ENCODE results near the gene RING1.

Gene RING1

GRCh38 chr6:33208091-33208967 is at the start of gene RING1:
Gene RING1, plus strand, starts transcription at chr6:33208500. Its CDS starts 323 bp downstream, at chr6:33208823.
- DNase-seq, result peak; percentile 94

GRCh38 chr6:33160096-33160495 is 48.2 kb upstream of the RING1 start:
- no peak for DNase-seq

GRCh38 chr6:33160728-33161344 is 47.5 kb upstream of the RING1 start:
- DNase-seq, result no peak

DNA sequence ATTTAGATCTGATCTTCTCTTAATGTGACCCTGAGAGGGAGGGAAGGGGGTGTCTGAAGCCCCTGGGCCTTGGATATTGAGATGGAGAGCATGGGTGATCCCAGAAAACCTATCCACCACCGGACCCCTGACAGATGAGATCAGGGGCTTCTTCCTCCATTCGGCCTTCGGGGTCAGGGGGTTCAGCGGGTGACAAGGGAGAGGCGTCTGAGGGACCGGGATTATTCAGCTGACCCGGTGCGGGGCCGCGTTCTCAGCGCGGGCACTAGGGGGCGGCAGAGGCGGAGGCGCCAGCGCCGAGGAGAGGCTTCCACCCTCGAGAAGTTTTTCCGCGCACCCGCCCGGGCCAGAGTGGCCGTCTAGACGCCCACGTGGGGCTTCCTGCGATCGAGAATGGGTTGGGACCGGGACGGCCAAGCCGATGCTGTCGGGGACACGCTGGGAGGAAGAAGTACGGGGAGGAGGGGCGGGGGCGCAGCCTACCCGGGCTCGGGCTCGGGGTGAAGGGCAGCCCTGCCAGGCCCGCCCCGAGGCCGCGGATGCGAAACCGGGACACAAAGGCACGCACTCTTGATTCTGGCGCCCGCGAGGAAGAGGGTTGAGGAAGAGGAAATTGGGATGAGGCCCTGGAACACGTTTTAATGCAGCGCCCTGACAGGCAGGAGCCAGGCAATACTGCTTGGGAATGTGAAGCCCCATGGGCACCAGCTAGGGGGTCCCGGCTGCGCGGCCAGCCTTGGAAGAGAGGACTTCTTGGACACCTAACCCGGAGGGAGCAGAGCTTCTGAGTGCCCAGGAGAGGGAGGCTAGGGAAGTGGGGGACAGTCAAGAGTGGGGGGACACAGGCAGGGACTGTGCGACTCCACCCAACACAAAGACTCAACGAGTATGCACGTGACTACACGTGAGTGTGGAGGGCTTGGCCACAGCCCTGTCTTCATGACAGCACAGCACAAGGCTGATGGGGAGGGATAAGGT is 46.7 kb upstream of the RING1 start:
- peak; percentile 95 for DNase-seq

GRCh38 chr6:33163540-33163939 is 44.8 kb upstream of the RING1 start:
- no peak for DNase-seq

GRCh38 chr6:33164176-33164575 is 44.1 kb upstream of the RING1 start:
- no peak for DNase-seq

GRCh38 chr6:33164665-33165373 is 43.5 kb upstream of the RING1 start:
- no peak for DNase-seq

- DNase-seq, result no peak
These were observed 42.6 kb upstream of the RING1 start for GRCh38 chr6:33165581-33166258.

DNA sequence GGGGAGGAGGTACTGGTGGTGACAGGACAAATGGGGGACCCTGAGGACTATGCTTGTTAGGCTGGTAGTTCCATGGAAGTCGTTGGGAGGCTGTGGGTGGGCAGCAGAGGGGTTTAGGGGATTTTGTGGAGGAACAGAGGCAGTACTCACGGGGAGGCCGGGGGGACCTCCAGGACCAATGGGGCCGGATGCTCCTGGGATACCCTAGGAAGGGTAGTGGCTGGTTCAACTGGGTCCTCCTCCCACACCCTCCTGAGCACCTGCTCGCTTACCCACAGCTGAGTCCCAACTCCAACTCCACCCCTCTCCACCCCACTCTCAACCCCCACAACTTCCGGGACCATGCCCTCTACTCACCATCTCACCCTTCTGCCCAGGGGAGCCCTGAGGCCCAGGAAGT is 41.9 kb upstream of the RING1 start:
- no peak for DNase-seq

GRCh38 chr6:33166811-33167210 is 41.5 kb upstream of the RING1 start:
- DNase-seq, result no peak

GRCh38 chr6:33167374-33168283 is 40.7 kb upstream of the RING1 start:
- DNase-seq, result no peak

DNA sequence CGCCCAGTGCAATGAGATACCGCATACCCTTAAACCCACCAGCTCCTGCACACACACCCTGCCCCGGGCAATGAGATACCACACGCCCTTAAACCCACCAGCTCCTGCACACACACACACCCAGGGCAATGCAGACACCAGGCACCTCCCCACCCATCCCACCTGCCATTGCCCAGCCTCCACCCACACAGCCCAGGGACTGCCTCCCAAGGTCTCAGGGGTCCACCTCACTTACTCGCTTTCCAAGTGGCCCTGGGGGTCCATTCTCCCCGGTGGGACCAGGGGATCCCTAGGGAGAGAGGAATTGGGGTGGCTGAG is 40.1 kb upstream of the RING1 start:
- DNase-seq, result no peak

- DNase-seq, result no peak
These were observed 39.7 kb upstream of the RING1 start for GRCh38 chr6:33168639-33169038.

DNA sequence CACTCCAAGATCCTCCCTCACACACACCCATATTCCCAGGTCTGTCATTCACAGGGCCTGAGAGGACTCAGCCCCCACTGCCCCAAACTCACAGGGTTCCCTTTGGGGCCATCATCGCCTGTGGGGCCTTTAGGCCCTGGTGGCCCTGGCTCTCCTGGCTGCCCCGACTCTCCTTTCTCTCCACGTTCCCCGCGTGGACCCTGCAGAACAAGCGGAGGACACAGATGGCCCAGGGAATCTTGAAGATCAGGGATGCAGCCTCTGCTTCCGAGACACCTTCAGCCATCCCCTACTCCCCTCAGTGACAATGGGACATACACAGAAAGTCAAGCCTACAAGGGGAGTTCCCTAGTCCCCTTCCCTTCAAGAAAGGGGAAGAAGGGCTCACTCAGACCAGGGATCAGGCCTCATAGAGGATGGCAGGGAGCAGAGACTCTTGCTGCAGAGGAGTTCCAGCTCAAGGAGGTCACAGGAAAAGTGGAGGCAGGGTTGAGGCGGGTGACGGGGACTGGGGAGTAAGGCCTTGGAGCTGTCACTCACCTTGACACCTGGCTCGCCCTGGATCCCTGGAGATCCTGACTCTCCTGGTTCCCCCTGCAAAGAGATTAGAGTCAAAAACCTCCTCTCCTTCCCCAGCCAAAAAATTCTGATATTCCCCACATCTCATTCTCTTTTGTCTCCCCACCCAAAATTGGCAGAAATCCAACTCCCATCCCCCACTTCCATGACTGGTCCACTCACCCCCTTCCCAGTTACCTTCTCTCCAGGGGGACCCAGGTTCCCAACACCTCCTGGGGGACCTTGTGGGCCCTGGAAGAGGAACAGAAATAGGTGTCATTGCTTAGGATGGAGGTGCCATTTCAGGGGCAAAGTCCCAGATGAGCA is 38.8 kb upstream of the RING1 start:
- DNase-seq, result no peak

GRCh38 chr6:33170176-33171015 is 37.9 kb upstream of the RING1 start:
- no peak for DNase-seq

DNA sequence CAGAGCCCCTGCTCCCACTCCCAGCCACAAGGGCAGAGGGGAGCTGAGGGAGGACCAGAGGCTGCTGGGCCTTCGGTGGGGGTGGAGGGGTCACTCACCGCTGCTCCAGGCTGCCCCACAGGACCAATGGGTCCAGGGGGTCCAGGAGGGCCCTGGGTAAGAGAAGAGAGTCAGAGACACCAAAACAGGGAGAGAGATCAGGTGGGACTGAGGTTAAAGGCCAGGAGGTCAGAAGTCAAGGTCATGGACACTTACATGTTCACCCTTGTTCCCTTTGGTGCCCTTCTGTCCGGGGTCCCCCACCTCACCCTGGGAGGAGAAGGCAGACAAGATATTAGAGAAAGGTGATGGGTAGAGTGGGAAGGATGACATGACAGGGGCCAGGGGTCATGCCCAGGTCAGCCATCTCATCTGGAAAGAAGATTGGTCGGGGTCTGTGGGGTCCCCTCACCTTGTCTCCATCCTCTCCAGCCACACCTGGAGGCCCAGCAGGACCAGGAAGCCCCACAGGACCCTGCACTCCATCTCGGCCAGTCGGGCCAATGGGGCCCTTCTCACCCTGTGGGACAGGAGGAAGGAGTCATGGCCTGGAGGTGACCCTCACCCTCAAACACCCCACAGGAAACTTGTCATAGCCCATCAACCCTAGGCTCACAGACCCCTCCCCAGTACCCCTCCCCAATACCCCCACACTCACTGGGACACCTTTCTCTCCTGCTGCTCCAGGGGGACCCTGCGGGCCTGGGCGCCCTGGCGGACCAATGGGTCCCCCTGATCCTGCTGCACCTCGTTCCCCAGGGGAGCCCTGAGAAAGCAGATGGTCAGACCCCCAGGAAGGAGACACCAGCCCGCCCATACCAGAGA is 37.1 kb upstream of the RING1 start:
- no peak for DNase-seq

GRCh38 chr6:33171880-33172687 is 36.2 kb upstream of the RING1 start:
- no peak for DNase-seq
